Adrenal gland (tissue), 5 donors: ENCODE measurements around the gene THBS2.
"Not testable (repeated sequence)": the region's sequence is repeated elsewhere in the genome, so short reads cannot be mapped to it uniquely, and the experiment has no call there.

Experiments
- POLR2A ChIP-seq, 2 donors: fragments of 450-650 bp; IDR thresholded peaks; one replicate each; pipeline ENCODE4 v1.6.1; 2017; ENCODE audit warnings: antibody characterized with exemption in 2 of 2, mild to moderate bottlenecking in 2 of 2, moderate library complexity in 1 of 2
- TF ChIP-seq, protein P1 (sequence below), 6 experiments: fragments of 450-650 bp in 4 of 6; fragments of 200-600 bp in 2 of 6; sonication (generic) in 1 of 6; IDR thresholded peaks; 1 replicate in 5 of 6; 2 replicates in 1 of 6; pipeline versions ENCODE4 v1.5.1 to v1.8.0; 2016 to 2021; ENCODE audit warnings: antibody characterized with exemption in 6 of 6, mild to moderate bottlenecking in 2 of 6, moderate library complexity in 1 of 6
- donor health status: DM: no; HTN: no; CAD: no.

DNA sequence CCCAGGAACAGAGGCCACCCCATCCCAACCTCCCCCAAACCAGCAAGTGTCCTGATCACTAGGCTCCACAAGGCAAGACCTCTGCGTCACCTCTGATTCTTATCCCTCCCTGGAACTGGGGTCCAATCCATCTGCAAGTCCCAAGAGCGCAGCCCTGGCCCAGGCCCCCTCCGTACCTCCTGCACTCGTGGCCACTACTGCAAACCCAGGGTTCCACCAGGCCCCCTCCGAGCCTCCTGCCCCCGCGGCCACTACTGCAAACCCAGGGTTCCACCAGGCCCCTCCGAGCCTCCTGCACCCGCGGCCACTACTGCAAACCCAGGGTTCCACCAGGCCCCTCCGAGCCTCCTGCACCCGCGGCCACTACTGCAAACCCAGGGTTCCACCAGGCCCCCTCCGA lies 9.0 kb upstream of the THBS2 start:
- TF ChIP-seq, protein P1, sequence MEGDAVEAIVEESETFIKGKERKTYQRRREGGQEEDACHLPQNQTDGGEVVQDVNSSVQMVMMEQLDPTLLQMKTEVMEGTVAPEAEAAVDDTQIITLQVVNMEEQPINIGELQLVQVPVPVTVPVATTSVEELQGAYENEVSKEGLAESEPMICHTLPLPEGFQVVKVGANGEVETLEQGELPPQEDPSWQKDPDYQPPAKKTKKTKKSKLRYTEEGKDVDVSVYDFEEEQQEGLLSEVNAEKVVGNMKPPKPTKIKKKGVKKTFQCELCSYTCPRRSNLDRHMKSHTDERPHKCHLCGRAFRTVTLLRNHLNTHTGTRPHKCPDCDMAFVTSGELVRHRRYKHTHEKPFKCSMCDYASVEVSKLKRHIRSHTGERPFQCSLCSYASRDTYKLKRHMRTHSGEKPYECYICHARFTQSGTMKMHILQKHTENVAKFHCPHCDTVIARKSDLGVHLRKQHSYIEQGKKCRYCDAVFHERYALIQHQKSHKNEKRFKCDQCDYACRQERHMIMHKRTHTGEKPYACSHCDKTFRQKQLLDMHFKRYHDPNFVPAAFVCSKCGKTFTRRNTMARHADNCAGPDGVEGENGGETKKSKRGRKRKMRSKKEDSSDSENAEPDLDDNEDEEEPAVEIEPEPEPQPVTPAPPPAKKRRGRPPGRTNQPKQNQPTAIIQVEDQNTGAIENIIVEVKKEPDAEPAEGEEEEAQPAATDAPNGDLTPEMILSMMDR (IDR thresholded peaks at IDR 0.05), result not testable (repeated sequence)
- not testable (repeated sequence) for TF ChIP-seq POLR2A (IDR thresholded peaks at IDR 0.05)
